GM12878 (cell line): ENCODE measurements around the gene PALD1. TPM values are rescaled to one million over a fixed set of nuclear protein-coding genes. Genes with fewer than 3 reads are reported as not detected.

ENCODE experiments used
- ATAC-seq: fragments of 200-7000 bp; cut with Tn5 transposase; 3 replicates; pipeline ENCODE4 v1.9.1; 2020; ENCODE audit warnings: mild to moderate bottlenecking, moderate library complexity
- BruUV-seq: library from RNA; stranded (reverse); fragments of 400-500 nt; replicated peaks from 2 replicates; lab custom pipeline; 2021; lab: Mats Ljungman, UMichigan
- CTCF ChIA-PET: fragments of 300-600 bp; sonication (Branson Sonifier 250); formaldehyde crosslinking; extraction: SDS; loops from one replicate; lab custom pipeline; 2021; ENCODE audit warnings: inconsistent platforms; lab: Yijun Ruan, JAX
- POLR2A ChIA-PET: fragments of 350-600 bp; formaldehyde crosslinking; extraction: SDS; loops from one replicate; lab custom pipeline; 2021; ENCODE audit warnings: inconsistent platforms; lab: Charles Lee
- RAD21 ChIA-PET: fragments of 300-600 bp; sonication (Branson Sonifier 250); formaldehyde crosslinking; loops from one replicate; lab custom pipeline; 2023; ENCODE audit warnings: antibody characterized with exemption; ENCODE audit not compliant: unreplicated experiment; lab: Charles Lee
- SMC1A ChIA-PET: fragments of 300-600 bp; sonication (Branson Sonifier 250); formaldehyde crosslinking; loops from one replicate; lab custom pipeline; 2023; ENCODE audit not compliant: unreplicated experiment, uncharacterized antibody; lab: Charles Lee
- DNase-seq: peaks from one replicate; pipeline ENCODE4 v3.0.0-alpha.2; 2011; ENCODE audit warnings: low read depth, low spot score
- FAIRE-seq: peaks from 3 replicates; lab custom pipeline; 2011; peaks lifted over from hg19 to GRCh38; lab: Jason Lieb, UNC
- H2AFZ ChIP-seq: 2 replicates; pipeline ENCODE4 v1.6.0; 2011; ENCODE audit warnings: low read depth, low read length, control low read depth; ENCODE audit not compliant: control insufficient read depth
- H3K27ac ChIP-seq: 2 replicates; pipeline ENCODE4 v1.5.1; 2011; ENCODE audit warnings: control low read depth; ENCODE audit not compliant: control insufficient read depth, insufficient read depth
- H3K27me3 ChIP-seq, 2 experiments: replicated peaks in 1 of 2; 2 replicates each; pipeline versions ENCODE4 v1.6.0 to v1.6.1; 2011; ENCODE audit warnings: low read length in 1 of 2; ENCODE audit not compliant: control insufficient read depth in 2 of 2, insufficient read depth in 2 of 2
- H3K36me3 ChIP-seq, 2 experiments: 2 replicates each; pipeline ENCODE4 v1.5.1; 2011; ENCODE audit warnings: low read length in 1 of 2; ENCODE audit not compliant: control insufficient read depth in 2 of 2, insufficient read depth in 2 of 2
- H3K4me1 ChIP-seq: 2 replicates; pipeline ENCODE4 v1.6.1; 2011; ENCODE audit warnings: mild to moderate bottlenecking, low read length, moderate library complexity, mixed read lengths; ENCODE audit not compliant: control insufficient read depth, insufficient read depth
- H3K4me2 ChIP-seq: 2 replicates; pipeline ENCODE4 v1.6.0; 2011; ENCODE audit warnings: control low read depth; ENCODE audit not compliant: control insufficient read depth, insufficient read depth
- H3K4me3 ChIP-seq: fragments of 200-600 bp; sonication (generic); 2 replicates; pipeline ENCODE4 v1.5.1; 2016
- H3K79me2 ChIP-seq: 2 replicates; pipeline ENCODE4 v1.6.0; 2011; ENCODE audit warnings: low read length; ENCODE audit not compliant: control insufficient read depth, insufficient read depth
- H3K9ac ChIP-seq: 2 replicates; pipeline ENCODE4 v1.8.0; 2011; ENCODE audit warnings: low read length, control low read depth, mixed read lengths; ENCODE audit not compliant: control insufficient read depth, insufficient read depth
- H3K9me3 ChIP-seq: replicated peaks from 3 replicates; pipeline ENCODE4 v1.5.1; 2011; ENCODE audit warnings: mild to moderate bottlenecking, low read length; ENCODE audit not compliant: control insufficient read depth, insufficient read depth
- H4K20me1 ChIP-seq: 2 replicates; pipeline ENCODE4 v1.6.0; 2011; ENCODE audit not compliant: control insufficient read depth, insufficient read depth
- ATF7 ChIP-seq: fragments of 450-650 bp; IDR thresholded peaks from 2 replicates; pipeline ENCODE4 v1.6.1; 2016; ENCODE audit warnings: low read depth, mild to moderate bottlenecking
- HCFC1 ChIP-seq: fragments of 150-350 bp; IDR thresholded peaks from 2 replicates; pipeline ENCODE4 v1.6.1; 2014; ENCODE audit warnings: low read length
- HSF1 ChIP-seq: fragments of 150-350 bp; IDR thresholded peaks from 2 replicates; pipeline ENCODE4 v1.6.1; 2014; ENCODE audit warnings: mild to moderate bottlenecking, low read depth, low read length
- JUNB ChIP-seq: IDR thresholded peaks from 2 replicates; pipeline ENCODE4 v1.6.1; 2016; ENCODE audit warnings: antibody characterized with exemption, mild to moderate bottlenecking
- NBN ChIP-seq: fragments of 450-650 bp; IDR thresholded peaks from 2 replicates; pipeline ENCODE4 v1.6.1; 2016
- NFYA ChIP-seq: IDR thresholded peaks from 2 replicates; pipeline ENCODE4 v1.6.1; 2011; ENCODE audit warnings: low read depth, mild to moderate bottlenecking, low read length, improper control_type of control experiment, borderline replicate concordance
- NKRF ChIP-seq: fragments of 450-650 bp; conservative IDR thresholded peaks from 2 replicates; pipeline ENCODE4 v1.6.1; 2017; ENCODE audit warnings: mild to moderate bottlenecking, moderate library complexity
- NR2C2 ChIP-seq: IDR thresholded peaks from 2 replicates; pipeline ENCODE4 v1.6.1; 2011; ENCODE audit warnings: borderline replicate concordance, low read depth; ENCODE audit not compliant: control insufficient read depth, insufficient read length
- POLR2A ChIP-seq: IDR thresholded peaks from 2 replicates; pipeline ENCODE4 v1.6.1; 2011; ENCODE audit warnings: low read depth, mild to moderate bottlenecking, low read length
- SMC3 ChIP-seq: IDR thresholded peaks from 2 replicates; pipeline ENCODE4 v1.6.1; 2011; ENCODE audit warnings: low read length, improper control_type of control experiment, borderline replicate concordance
- SPI1 ChIP-seq: IDR thresholded peaks from 2 replicates; pipeline ENCODE4 v1.6.1; 2011; ENCODE audit warnings: low read depth, mild to moderate bottlenecking, low read length, moderate library complexity, borderline replicate concordance; ENCODE audit not compliant: insufficient read depth
- SRF ChIP-seq, 2 experiments: IDR thresholded peaks; 2 replicates each; pipeline ENCODE4 v1.6.1; 2011; ENCODE audit warnings: low read depth in 2 of 2, low read length in 2 of 2, mild to moderate bottlenecking in 1 of 2, moderate library complexity in 1 of 2
- SUZ12 ChIP-seq: fragments of 200-600 bp; sonication (generic); IDR thresholded peaks from one replicate; pipeline ENCODE4 v1.6.1; 2018; ENCODE audit warnings: antibody characterized with exemption, mild to moderate bottlenecking; ENCODE audit not compliant: unreplicated experiment
- TARDBP ChIP-seq: IDR thresholded peaks from 2 replicates; pipeline ENCODE4 v1.6.1; 2016; ENCODE audit warnings: borderline replicate concordance
- TBL1XR1 ChIP-seq: IDR thresholded peaks from 2 replicates; pipeline ENCODE4 v1.6.1; 2012; ENCODE audit warnings: low read depth, low read length, improper control_type of control experiment
- ZNF274 ChIP-seq: IDR thresholded peaks from one replicate; pipeline ENCODE4 v1.8.0; 2011; ENCODE audit not compliant: insufficient read length, insufficient read depth
- ZNF384 ChIP-seq: IDR thresholded peaks from 2 replicates; pipeline ENCODE4 v1.6.1; 2012; ENCODE audit warnings: low read depth, mild to moderate bottlenecking, low read length, improper control_type of control experiment, borderline replicate concordance
- ZZZ3 ChIP-seq: IDR thresholded peaks from 2 replicates; pipeline ENCODE4 v1.6.1; 2011; ENCODE audit warnings: low read depth; ENCODE audit not compliant: control insufficient read depth, insufficient read length
- WGBS: methylation state at CpG from one replicate; pipeline ENCODE4 v1.1.6; 2016; ENCODE audit warnings: low lambda C conversion rate; ENCODE audit not compliant: insufficient replicate concordance, insufficient coverage; ENCODE audit errors: missing lambda C conversion rate; 5-methylcytosine and 5-hydroxymethylcytosine counted together
- in situ Hi-C: fragments of 300-500 bp; cut with MboI; formaldehyde crosslinking; loops from 9 replicates; pipeline ENCODE4 v1.14.3; 2018; ENCODE audit warnings: mixed read lengths
- intact Hi-C: fragments of 100-400 bp; cut with micrococcal nuclease; formaldehyde crosslinking; loops from one replicate; pipeline ENCODE4 v1.14.2; 2022; ENCODE audit not compliant: unreplicated experiment
- polyA plus RNA-seq, 11 experiments: library from polyadenylated mRNA; depleted of rRNA in 4 of 11; unstranded in 6 of 11; stranded (reverse) in 5 of 11; fragments of >200 nt; fragmentation: Nextera tagmentation in 4 of 11; fragmentation: Illumina TruSeq in 1 of 11; extraction: Ambion mirVana in 4 of 11; extraction: Trizol in 1 of 11; gene quantifications; 1 replicate in 1 of 11; 2 replicates in 10 of 11; pipeline versions ENCODE4 v1.2.1 to v1.2.3, GENCODE V29; 2011 to 2016; ENCODE audit warnings: inconsistent platforms in 2 of 11, missing spikeins in 2 of 11, low read depth in 1 of 11
- total RNA-seq, 4 experiments: library from RNA; depleted of rRNA in 3 of 4; stranded (reverse); fragments of >200 nt in 3 of 4; fragmentation: Illumina TruSeq in 1 of 4; extraction: Trizol in 1 of 4; gene quantifications; 2 replicates each; pipeline versions ENCODE4 v1.2.1 to v1.2.3, GENCODE V29; 2013 to 2021
- TF ChIP-seq, protein P1 (sequence below): IDR thresholded peaks from 2 replicates; pipeline ENCODE4 v1.6.1; 2012; ENCODE audit warnings: low read length, inconsistent platforms

Gene PALD1
- total and polyA plus RNA-seq, 10 of the 15 experiments (the other 5 are each of a cell fraction or from before 2014, with no cell fraction given): 0.43 to 20.9 (median 9.0) TPM

- TF ChIP-seq SUZ12 (no peak), SMC3 (peak; percentile 90), NR2C2 (no peak), NKRF (no peak)
Observed at GRCh38 chr10:70540089-70540788, 61.7 kb downstream of the PALD1 start (continued).

GRCh38 chr10:70540789-70541360 lies 62.3 kb downstream of the PALD1 start:
- in situ Hi-C loops: no loop called here
- ATAC-seq: no peak
- no peak for FAIRE-seq
- ChIA-PET RAD21 (interaction anchor here (0.6 to 1.9 kb wide), 4 partner anchors 27 to 319 kb away, joined by 3 to 9 read pairs (median 4); no protein-coding TSS in a partner anchor), CTCF (interaction anchor here (0.8 to 7.6 kb wide), 3 partner anchors 47 to 79 kb away, joined by 3 to 74 read pairs (median 4); no protein-coding TSS in a partner anchor), SMC1A (interaction anchor here (0.8 to 1.8 kb wide), 2 partner anchors 29 to 79 kb away, joined by 3 to 5 read pairs; no protein-coding TSS in a partner anchor), POLR2A (no interaction called here)
- intact Hi-C loops: loop anchor here (1.0 kb wide), 1 partner anchor 80 kb away; no protein-coding TSS in a partner anchor
- Histone ChIP-seq H3K4me3 (no peak overlapping the region), H3K27ac (no peak overlapping the region), H2AFZ (no peak overlapping the region), H3K4me1 (no peaks in the 10 kb centered on the region), H3K79me2 (no peaks in the 10 kb centered on the region), H3K4me2 (no peak overlapping the region), H3K9me3 (no peaks in the 10 kb centered on the region), H3K9ac (no peak overlapping the region), H3K36me3 (peaks cover 0 to 2% of the 10 kb centered on the region in 2 experiments; a peak in 1 of 4 replicates), H4K20me1 (no peaks in the 10 kb centered on the region), H3K27me3 (no peaks in the 10 kb centered on the region)
- WGBS: 39% methylated on average over 15 of the region's 15 CpGs
- BruUV-seq: no TSS peak
- TF ChIP-seq, protein P1, sequence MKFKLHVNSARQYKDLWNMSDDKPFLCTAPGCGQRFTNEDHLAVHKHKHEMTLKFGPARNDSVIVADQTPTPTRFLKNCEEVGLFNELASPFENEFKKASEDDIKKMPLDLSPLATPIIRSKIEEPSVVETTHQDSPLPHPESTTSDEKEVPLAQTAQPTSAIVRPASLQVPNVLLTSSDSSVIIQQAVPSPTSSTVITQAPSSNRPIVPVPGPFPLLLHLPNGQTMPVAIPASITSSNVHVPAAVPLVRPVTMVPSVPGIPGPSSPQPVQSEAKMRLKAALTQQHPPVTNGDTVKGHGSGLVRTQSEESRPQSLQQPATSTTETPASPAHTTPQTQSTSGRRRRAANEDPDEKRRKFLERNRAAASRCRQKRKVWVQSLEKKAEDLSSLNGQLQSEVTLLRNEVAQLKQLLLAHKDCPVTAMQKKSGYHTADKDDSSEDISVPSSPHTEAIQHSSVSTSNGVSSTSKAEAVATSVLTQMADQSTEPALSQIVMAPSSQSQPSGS: no peak
- TF ChIP-seq HSF1 (no peak), HCFC1 (no peak), JUNB (no peak), ZNF274 (no peak), ZNF384 (no peak), POLR2A (no peak), NBN (no peak), ATF7 (no peak), NFYA (no peak), TARDBP (no peak), SRF (IDR thresholded peaks at IDR 0.05; ENCODE audit: low read depth in 2 of 2, low read length in 2 of 2) (no peak), TBL1XR1 (no peak), ZZZ3 (no peak), SPI1 (no peak)
- DNase-seq: no peak
